Mesenchymal stem cell (in vitro differentiated cells and primary cell): ENCODE measurements around the gene SPSB3.
A peak's percentile ranks its signal among the peaks of the same experiment; 100 is the strongest.

ENCODE experiments used
- DNase-seq: peaks from one replicate; pipeline ENCODE4 v3.0.0-alpha.2; 2013
- H2AFZ ChIP-seq: one replicate; pipeline ENCODE4 v1.6.1; 2013; ENCODE audit warnings: low read depth, mild to moderate bottlenecking, control low read depth, inconsistent platforms, low read length, moderate library complexity
- H2AK5ac ChIP-seq: 2 replicates; pipeline ENCODE4 v1.6.1; 2013; ENCODE audit warnings: low read length, moderate library complexity, mild to moderate bottlenecking, inconsistent platforms; ENCODE audit not compliant: severe bottlenecking
- H2BK120ac ChIP-seq: one replicate; pipeline ENCODE4 v1.6.1; 2013; ENCODE audit warnings: low read depth, mild to moderate bottlenecking, inconsistent platforms, low read length, moderate library complexity
- H2BK12ac ChIP-seq, 2 experiments: one replicate each; pipeline ENCODE4 v1.6.1; 2013; ENCODE audit warnings: inconsistent platforms in 2 of 2, low read length in 2 of 2, mild to moderate bottlenecking in 2 of 2, moderate library complexity in 2 of 2, control low read depth in 1 of 2
- H2BK15ac ChIP-seq: one replicate; pipeline ENCODE4 v1.6.1; 2013; ENCODE audit warnings: mild to moderate bottlenecking, low read depth, inconsistent platforms; ENCODE audit not compliant: poor library complexity, severe bottlenecking
- H2BK5ac ChIP-seq: 2 replicates; pipeline ENCODE4 v1.6.1; 2013; ENCODE audit warnings: low read depth, mild to moderate bottlenecking, low read length, control low read depth, inconsistent platforms; ENCODE audit not compliant: poor library complexity, severe bottlenecking
- H3K14ac ChIP-seq, 2 experiments: one replicate each; pipeline ENCODE4 v1.6.1; 2013; ENCODE audit warnings: inconsistent platforms in 2 of 2, low read length in 2 of 2, control low read depth in 1 of 2, mild to moderate bottlenecking in 1 of 2, moderate library complexity in 1 of 2
- H3K18ac ChIP-seq, 2 experiments: one replicate each; pipeline ENCODE4 v1.6.1; 2013; ENCODE audit warnings: inconsistent platforms in 2 of 2, low read length in 2 of 2, control low read depth in 1 of 2, low read depth in 1 of 2, mild to moderate bottlenecking in 1 of 2
- H3K23ac ChIP-seq, 2 experiments: one replicate each; pipeline ENCODE4 v1.6.1; 2013; ENCODE audit warnings: inconsistent platforms in 2 of 2, low read length in 2 of 2, mild to moderate bottlenecking in 2 of 2, moderate library complexity in 2 of 2, control low read depth in 1 of 2
- H3K27ac ChIP-seq: 2 replicates; pipeline ENCODE4 v1.5.1; 2013; ENCODE audit warnings: mild to moderate bottlenecking, moderate library complexity, low read length, control low read depth, inconsistent platforms; ENCODE audit not compliant: poor library complexity, severe bottlenecking
- H3K27me3 ChIP-seq, 2 experiments: 2 replicates each; pipeline versions ENCODE4 v1.6.1 to v1.7.0; 2013; ENCODE audit warnings: low read length in 2 of 2, mild to moderate bottlenecking in 2 of 2, moderate library complexity in 2 of 2, control low read depth in 1 of 2, inconsistent platforms in 1 of 2; ENCODE audit not compliant: control insufficient read depth in 1 of 2, insufficient read depth in 1 of 2
- H3K36me3 ChIP-seq, 2 experiments: 2 replicates each; pipeline versions ENCODE4 v1.6.1 to v1.7.0; 2013; ENCODE audit warnings: low read length in 2 of 2, control low read depth in 1 of 2, inconsistent platforms in 1 of 2, low read depth in 1 of 2, mild to moderate bottlenecking in 1 of 2; ENCODE audit not compliant: insufficient read depth in 2 of 2, control insufficient read depth in 1 of 2
- H3K4ac ChIP-seq, 2 experiments: one replicate each; pipeline ENCODE4 v1.6.1; 2013; ENCODE audit warnings: inconsistent platforms in 2 of 2, low read length in 2 of 2, mild to moderate bottlenecking in 2 of 2, moderate library complexity in 2 of 2, control low read depth in 1 of 2, low read depth in 1 of 2
- H3K4me1 ChIP-seq: 2 replicates; pipeline ENCODE4 v1.6.1; 2013; ENCODE audit warnings: low read depth, low read length, control low read depth; ENCODE audit not compliant: control insufficient read depth, insufficient read depth
- H3K4me2 ChIP-seq: 2 replicates; pipeline ENCODE4 v1.6.1; 2013; ENCODE audit warnings: low read length, mild to moderate bottlenecking, inconsistent platforms; ENCODE audit not compliant: poor library complexity, severe bottlenecking
- H3K4me3 ChIP-seq, 2 experiments: 2 replicates each; pipeline versions ENCODE4 v1.5.1 to v1.7.0; 2013; ENCODE audit warnings: low read length in 2 of 2, mild to moderate bottlenecking in 2 of 2, control low read depth in 1 of 2, low read depth in 1 of 2; ENCODE audit not compliant: insufficient read depth in 1 of 2
- H3K79me1 ChIP-seq: replicated peaks from 2 replicates; pipeline ENCODE4 v1.6.1; 2013; ENCODE audit warnings: mild to moderate bottlenecking, control low read depth, low read length, inconsistent platforms; ENCODE audit not compliant: poor library complexity, severe bottlenecking
- H3K9ac ChIP-seq: 2 replicates; pipeline ENCODE4 v1.7.0; 2013; ENCODE audit warnings: mild to moderate bottlenecking, low read length, moderate library complexity
- H3K9me3 ChIP-seq: 2 replicates; pipeline ENCODE4 v1.7.0; 2013; ENCODE audit warnings: mild to moderate bottlenecking, low read length; ENCODE audit not compliant: control insufficient read depth
- H4K8ac ChIP-seq: one replicate; pipeline ENCODE4 v1.6.1; 2013; ENCODE audit warnings: inconsistent platforms, mild to moderate bottlenecking, low read length, moderate library complexity
- H4K91ac ChIP-seq: one replicate; pipeline ENCODE4 v1.6.1; 2013; ENCODE audit warnings: mild to moderate bottlenecking, low read length, inconsistent platforms
- WGBS: methylation state at CpG from one replicate; pipeline ENCODE4 v1.1.7; 2013; ENCODE audit warnings: mixed read lengths; 5-methylcytosine and 5-hydroxymethylcytosine counted together

The SPSB3 gene

GRCh38 chr16:1743376-1744337 lies 38.7 kb downstream of the SPSB3 start:
- Histone ChIP-seq H3K14ac (no peak overlapping the region), H2BK120ac (no peak overlapping the region), H3K4me3 (no peak overlapping the region), H2AK5ac (no peak overlapping the region), H3K79me1 (peaks cover 40% of the 10 kb centered on the region), H3K9me3 (no peaks in the 10 kb centered on the region), H3K27me3 (no peaks in the 10 kb centered on the region), H3K36me3 (peaks cover 65 to 83% of the 10 kb centered on the region in 2 experiments), H3K4me1 (peaks cover 26% of the 10 kb centered on the region), H2BK15ac (no peak overlapping the region), H2BK12ac (no peak overlapping the region), H4K8ac (no peak overlapping the region), H2AFZ (no peak overlapping the region), H4K91ac (peak overlapping the region; percentile 1), H3K4ac (no peak overlapping the region), H3K4me2 (no peak overlapping the region), H3K27ac (no peak overlapping the region), H3K23ac (no peak overlapping the region), H3K9ac (no peak overlapping the region), H3K18ac (no peak overlapping the region), H2BK5ac (no peak overlapping the region)
- WGBS: 97% methylated on average over 31 of the region's 32 CpGs
- no peak for DNase-seq

GRCh38 chr16:1741553-1742165 lies 40.7 kb downstream of the SPSB3 start:
- H3K9ac ChIP-seq: no peak overlapping the region
- H2AK5ac ChIP-seq: no peak overlapping the region
- no peaks in the 10 kb centered on the region for H3K27me3 ChIP-seq
- no peak overlapping the region for H3K27ac ChIP-seq
- no peak overlapping the region for H2BK15ac ChIP-seq
- no peak overlapping the region for H3K4me3 ChIP-seq
- H2BK120ac ChIP-seq: no peak overlapping the region
- no peak overlapping the region for H2BK5ac ChIP-seq
- no peak overlapping the region for H2BK12ac ChIP-seq
- no peak overlapping the region for H3K23ac ChIP-seq
- H3K4me1 ChIP-seq: peaks cover 19% of the 10 kb centered on the region
- no peak overlapping the region for H3K4me2 ChIP-seq
- peaks cover 47 to 76% of the 10 kb centered on the region in 2 experiments for H3K36me3 ChIP-seq
- H4K8ac ChIP-seq: no peak overlapping the region
- no peak overlapping the region for H4K91ac ChIP-seq
- no peak overlapping the region for H3K18ac ChIP-seq
- WGBS: 96% methylated on average over 19 of the region's 19 CpGs
- peaks cover 29% of the 10 kb centered on the region for H3K79me1 ChIP-seq
- H3K9me3 ChIP-seq: no peaks in the 10 kb centered on the region
- H2AFZ ChIP-seq: no peak overlapping the region
- no peak for DNase-seq
- H3K4ac ChIP-seq: no peak overlapping the region
- no peak overlapping the region for H3K14ac ChIP-seq

GRCh38 chr16:1740781-1741490 lies 41.4 kb downstream of the SPSB3 start:
- Histone ChIP-seq H2BK120ac (no peak overlapping the region), H2AFZ (no peak overlapping the region), H3K4me3 (no peak overlapping the region), H2BK15ac (peak overlapping the region; percentile 18), H3K36me3 (peaks cover 42 to 79% of the 10 kb centered on the region in 2 experiments), H2AK5ac (no peak overlapping the region), H2BK5ac (no peak overlapping the region), H3K23ac (no peak overlapping the region), H3K4me1 (peaks cover 13% of the 10 kb centered on the region), H3K4me2 (no peak overlapping the region), H3K18ac (no peak overlapping the region), H3K14ac (no peak overlapping the region), H3K4ac (no peak overlapping the region), H3K9ac (no peak overlapping the region), H2BK12ac (no peak overlapping the region), H3K27ac (no peak overlapping the region), H3K9me3 (no peaks in the 10 kb centered on the region), H3K27me3 (no peaks in the 10 kb centered on the region), H4K8ac (no peak overlapping the region), H4K91ac (no peak overlapping the region), H3K79me1 (peaks cover 29% of the 10 kb centered on the region)
- 95% methylated on average over 28 of the region's 30 CpGs for WGBS
- no peak for DNase-seq

- Histone ChIP-seq H3K14ac (no peak overlapping the region), H2BK120ac (no peak overlapping the region), H3K79me1 (peaks cover 29% of the 10 kb centered on the region), H4K8ac (no peak overlapping the region), H4K91ac (peak overlapping the region; percentile 2), H3K4me2 (no peak overlapping the region), H3K36me3 (peaks cover 39 to 82% of the 10 kb centered on the region in 2 experiments), H3K4ac (no peak overlapping the region), H3K18ac (no peak overlapping the region), H2BK15ac (no peak overlapping the region), H3K27ac (no peak overlapping the region), H3K9me3 (no peaks in the 10 kb centered on the region), H3K4me1 (peaks cover 7% of the 10 kb centered on the region), H2BK12ac (no peak overlapping the region), H3K27me3 (no peaks in the 10 kb centered on the region), H2BK5ac (no peak overlapping the region), H3K23ac (no peak overlapping the region), H3K9ac (no peak overlapping the region), H3K4me3 (peak overlapping the region in 1 of 2 experiments; percentile 21), H2AK5ac (no peak overlapping the region), H2AFZ (no peak overlapping the region)
- WGBS: 98% methylated on average over 33 of the region's 33 CpGs
- DNase-seq: no peak
Measured at GRCh38 chr16:1740234-1740633, 42.1 kb downstream of the SPSB3 start.
